HUES64 (cell line): Measurements from ENCODE around the gene PHAF1.

ENCODE experiments used
- H3K27ac ChIP-seq: 2 replicates; pipeline ENCODE4 v1.7.0; 2013; ENCODE audit warnings: low read depth, low read length, inconsistent platforms
- H3K27me3 ChIP-seq: 2 replicates; pipeline ENCODE4 v1.6.1; 2013; ENCODE audit warnings: mild to moderate bottlenecking, low read length; ENCODE audit not compliant: insufficient read depth
- H3K36me3 ChIP-seq: 2 replicates; pipeline ENCODE4 v1.6.1; 2013; ENCODE audit warnings: mild to moderate bottlenecking, low read length; ENCODE audit not compliant: insufficient read depth
- H3K4me1 ChIP-seq: 2 replicates; pipeline ENCODE4 v1.6.1; 2013; ENCODE audit warnings: mild to moderate bottlenecking, low read length, moderate library complexity; ENCODE audit not compliant: insufficient read depth
- H3K4me3 ChIP-seq: 2 replicates; pipeline ENCODE4 v1.5.1; 2013; ENCODE audit warnings: mild to moderate bottlenecking, low read length, moderate library complexity
- H3K9ac ChIP-seq: 2 replicates; pipeline ENCODE4 v1.6.1; 2013; ENCODE audit warnings: mild to moderate bottlenecking, low read depth, low read length
- H3K9me3 ChIP-seq: 2 replicates; pipeline ENCODE4 v1.6.1; 2013; ENCODE audit warnings: low read depth, low read length; ENCODE audit not compliant: insufficient read depth
- WGBS: fragments of 150-250, 120-280 bp; methylation state at CpG from one replicate; pipeline ENCODE4 v1.1.7; 2013; ENCODE audit warnings: missing lambda C conversion rate; 5-methylcytosine and 5-hydroxymethylcytosine counted together

Gene PHAF1

DNA sequence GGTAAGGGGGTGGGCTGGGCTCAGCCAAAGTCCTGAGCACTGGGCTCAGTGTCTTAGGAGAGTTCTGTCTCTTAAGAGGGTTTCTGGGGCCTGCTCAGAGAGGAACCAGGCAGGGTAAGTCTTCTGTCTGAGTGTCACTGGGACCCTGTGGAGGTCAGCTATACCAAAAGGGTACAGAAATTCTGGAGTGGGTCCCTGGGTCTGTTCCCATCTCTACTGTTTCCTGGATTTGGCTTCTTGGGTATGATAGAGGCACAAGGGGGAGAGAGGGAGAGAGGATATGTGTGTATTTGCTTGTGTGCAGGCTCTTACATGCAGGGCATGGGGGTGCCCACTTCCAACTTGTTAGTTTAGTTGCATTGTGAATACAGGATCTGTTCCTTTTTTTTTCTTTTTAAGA lies 83.8 kb downstream of the PHAF1 start:
- Histone ChIP-seq H3K36me3 (peaks cover 51% of the 10 kb centered on the region), H3K9me3 (no peaks in the 10 kb centered on the region), H3K4me3 (peak overlapping the region; percentile 99), H3K27me3 (no peaks in the 10 kb centered on the region), H3K9ac (no peak overlapping the region), H3K27ac (no peak overlapping the region), H3K4me1 (peaks cover 7% of the 10 kb centered on the region)

DNA sequence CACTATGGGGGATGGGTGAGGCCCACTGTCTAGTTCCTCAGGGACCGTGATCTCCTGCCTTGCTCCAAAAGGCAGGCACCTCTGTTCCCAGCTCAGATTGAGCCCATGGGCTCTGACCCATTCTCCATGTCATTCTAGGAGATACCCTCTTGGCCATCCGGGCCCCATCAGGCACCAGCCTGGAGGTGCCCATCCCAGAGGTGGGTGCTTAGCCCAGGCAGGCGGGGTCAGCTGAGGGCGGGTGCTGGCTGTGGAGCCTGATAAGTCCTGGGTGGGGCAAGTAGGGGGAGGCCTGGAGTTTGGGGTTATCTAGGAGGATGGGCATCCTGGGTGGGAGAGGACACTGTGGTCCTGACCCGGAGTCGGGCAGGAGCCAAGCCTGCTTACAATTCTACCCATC lies 84.5 kb downstream of the PHAF1 start:
- Histone ChIP-seq H3K27me3 (no peaks in the 10 kb centered on the region), H3K27ac (no peak overlapping the region), H3K36me3 (peaks cover 51% of the 10 kb centered on the region), H3K4me3 (no peak overlapping the region), H3K9ac (no peak overlapping the region), H3K4me1 (peaks cover 7% of the 10 kb centered on the region), H3K9me3 (no peaks in the 10 kb centered on the region)
- 96% methylated on average over 4 of the region's 6 CpGs for WGBS

GRCh38 chr16:67195676-67196075 lies 85.9 kb downstream of the PHAF1 start:
- Histone ChIP-seq H3K9ac (no peak overlapping the region), H3K4me1 (peaks cover 7% of the 10 kb centered on the region), H3K36me3 (peaks cover 53% of the 10 kb centered on the region), H3K9me3 (no peaks in the 10 kb centered on the region), H3K4me3 (no peak overlapping the region), H3K27ac (no peak overlapping the region), H3K27me3 (no peaks in the 10 kb centered on the region)
- 95% methylated on average over 5 of the region's 5 CpGs for WGBS

GRCh38 chr16:67196881-67197280 lies 87.1 kb downstream of the PHAF1 start:
- WGBS: 94% methylated on average over 1 of the region's 1 CpG
- Histone ChIP-seq H3K4me1 (peaks cover 7% of the 10 kb centered on the region), H3K9ac (no peak overlapping the region), H3K36me3 (peaks cover 59% of the 10 kb centered on the region), H3K4me3 (no peak overlapping the region), H3K27me3 (no peaks in the 10 kb centered on the region), H3K9me3 (no peaks in the 10 kb centered on the region), H3K27ac (no peak overlapping the region)

DNA sequence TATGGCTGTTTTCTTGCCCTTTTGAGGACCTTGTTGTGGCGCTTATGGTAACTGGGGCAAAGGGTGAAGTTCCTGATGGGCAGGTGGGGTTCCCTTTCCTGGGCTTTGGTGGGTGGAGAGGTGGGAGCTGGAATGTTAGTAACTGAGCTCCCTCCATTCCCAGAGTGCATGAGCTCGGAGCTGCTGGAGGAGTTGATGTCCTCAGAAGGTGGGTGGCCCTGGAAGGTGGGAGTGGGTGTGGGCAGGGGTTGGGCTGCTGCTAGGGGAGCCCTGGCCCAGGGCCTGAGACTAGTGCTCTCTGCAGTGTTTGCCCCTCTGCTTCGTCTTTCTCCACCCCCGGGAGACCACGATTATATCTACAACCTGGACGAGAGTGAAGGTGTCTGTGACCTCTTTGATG lies 88.0 kb downstream of the PHAF1 start:
- Histone ChIP-seq H3K9ac (no peak overlapping the region), H3K27ac (no peak overlapping the region), H3K4me1 (peaks cover 7% of the 10 kb centered on the region), H3K36me3 (peaks cover 66% of the 10 kb centered on the region), H3K27me3 (no peaks in the 10 kb centered on the region), H3K4me3 (no peak overlapping the region), H3K9me3 (no peaks in the 10 kb centered on the region)
- WGBS: 93% methylated on average over 6 of the region's 6 CpGs
